Measurements from ENCODE around the gene HNRNPK.

GRCh38 chr9:83969602-83970001 lies 10.4 kb downstream of the HNRNPK start:
- TF ChIP-seq, protein P1, sequence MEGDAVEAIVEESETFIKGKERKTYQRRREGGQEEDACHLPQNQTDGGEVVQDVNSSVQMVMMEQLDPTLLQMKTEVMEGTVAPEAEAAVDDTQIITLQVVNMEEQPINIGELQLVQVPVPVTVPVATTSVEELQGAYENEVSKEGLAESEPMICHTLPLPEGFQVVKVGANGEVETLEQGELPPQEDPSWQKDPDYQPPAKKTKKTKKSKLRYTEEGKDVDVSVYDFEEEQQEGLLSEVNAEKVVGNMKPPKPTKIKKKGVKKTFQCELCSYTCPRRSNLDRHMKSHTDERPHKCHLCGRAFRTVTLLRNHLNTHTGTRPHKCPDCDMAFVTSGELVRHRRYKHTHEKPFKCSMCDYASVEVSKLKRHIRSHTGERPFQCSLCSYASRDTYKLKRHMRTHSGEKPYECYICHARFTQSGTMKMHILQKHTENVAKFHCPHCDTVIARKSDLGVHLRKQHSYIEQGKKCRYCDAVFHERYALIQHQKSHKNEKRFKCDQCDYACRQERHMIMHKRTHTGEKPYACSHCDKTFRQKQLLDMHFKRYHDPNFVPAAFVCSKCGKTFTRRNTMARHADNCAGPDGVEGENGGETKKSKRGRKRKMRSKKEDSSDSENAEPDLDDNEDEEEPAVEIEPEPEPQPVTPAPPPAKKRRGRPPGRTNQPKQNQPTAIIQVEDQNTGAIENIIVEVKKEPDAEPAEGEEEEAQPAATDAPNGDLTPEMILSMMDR (IDR thresholded peaks at IDR 0.05; ENCODE audit: low read depth, low read length, missing input control) = no peak
- no peak for TF ChIP-seq TAF1 (conservative IDR thresholded peaks at IDR 0.05)
- TF ChIP-seq NR2F2 (IDR thresholded peaks at IDR 0.05) = no peak

All from liver (tissue), 3 donors.